ENCODE data around the gene PNLIPRP2. TPM values are rescaled to one million over a fixed set of nuclear protein-coding genes. Genes with fewer than 3 reads are reported as not detected.

The PNLIPRP2 gene
- total and polyA plus RNA-seq, 2 of the 4 experiments (the other 2 are of a cell fraction): not detected

DNA sequence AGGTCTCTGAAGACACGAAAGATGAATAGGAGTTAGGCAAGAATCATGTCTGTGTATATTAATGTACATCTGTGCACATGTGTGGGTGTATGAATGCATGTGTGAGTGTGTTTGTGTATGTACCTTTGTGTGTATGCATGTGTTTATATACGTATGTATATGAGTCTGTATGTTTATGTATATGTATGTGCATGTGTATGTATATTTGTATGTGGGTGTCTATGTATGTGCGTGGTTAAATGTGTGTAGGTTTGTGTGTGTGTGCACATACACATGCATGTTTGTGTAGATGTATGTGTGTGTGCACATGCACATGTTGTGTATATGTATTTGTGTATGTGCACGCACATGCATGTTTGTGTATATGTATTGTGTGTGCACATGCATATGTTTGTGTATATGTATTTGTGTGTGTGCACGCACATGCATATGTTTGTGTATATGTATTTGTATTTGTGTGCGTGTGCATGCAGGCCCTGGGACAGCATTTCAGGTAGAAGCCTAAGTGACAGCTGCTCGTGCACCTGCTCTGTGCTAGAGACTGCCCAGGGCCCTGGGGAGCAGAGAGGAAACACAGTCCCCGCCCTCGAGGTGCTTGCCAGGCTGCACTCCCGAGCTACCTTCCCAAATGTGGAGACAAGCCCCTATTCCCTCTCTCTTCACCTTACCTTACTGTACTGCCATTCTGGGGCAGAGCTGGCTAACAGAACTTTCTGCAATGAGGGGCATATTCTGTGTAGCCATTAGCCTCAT, 17.9 kb upstream of the PNLIPRP2 start:
- H3K79me1 ChIP-seq (ENCODE audit: low read depth in 1 of 2, low read length in 2 of 2): no peaks in the 10 kb centered on the region
- ChIA-PET CTCF (no interaction called here), POLR2A (ENCODE audit: unreplicated experiment) (no interaction called here)
- ATAC-seq (ENCODE audit: low read depth): no peak
- no peaks in the 10 kb centered on the region for H3K9me1 ChIP-seq (ENCODE audit: insufficient read depth, low read length)
- dilution Hi-C loops (cut with HindIII; ENCODE audit: low sequenced_read_pairs, unreplicated experiment): no loop called here
- H3K56ac ChIP-seq (ENCODE audit: extremely low read depth, insufficient read depth, low read length): no peak overlapping the region
- no peaks in the 10 kb centered on the region; the same call in 1 of the 2 replicates for H3K27me3 ChIP-seq (ENCODE audit: control insufficient read depth, insufficient read depth, low read length)
- no peaks in the 10 kb centered on the region for H3K36me3 ChIP-seq (ENCODE audit: control insufficient read depth, insufficient read depth, low read length)
- H4K5ac ChIP-seq (ENCODE audit: low read depth, low read length): no peak overlapping the region
- no peak overlapping the region for H2AFZ ChIP-seq (replicated peaks; ENCODE audit: low read length, poor library complexity)
- WGBS, 2 experiments (ENCODE audit: extremely low coverage in 2 of 2, insufficient read length in 1 of 2): 53% methylated on average over 8 of the region's 10 CpGs; no CpG with 5 or more reads in 1 of the 2 experiments
- no peak overlapping the region for H2BK15ac ChIP-seq (ENCODE audit: low read depth, low read length)
- H3K27ac ChIP-seq (ENCODE audit: insufficient read depth, low read length): no peak overlapping the region
- intact Hi-C loops (cut with micrococcal nuclease): no loop called here
- no peak overlapping the region for H3K18ac ChIP-seq (ENCODE audit: low read depth, low read length)
- H4K8ac ChIP-seq (ENCODE audit: low read depth in 2 of 2, low read length in 2 of 2): no peak overlapping the region
- no peak for TF ChIP-seq CEBPB (IDR thresholded peaks at IDR 0.05; ENCODE audit: low read depth, low read length)
- no peak for TF ChIP-seq CTCF (conservative IDR thresholded peaks at IDR 0.05; ENCODE audit: low read depth, low read length)
- TF ChIP-seq MAFK (IDR thresholded peaks at IDR 0.05; ENCODE audit: low read depth, low read length): no peak
- TF ChIP-seq ELK1 (IDR thresholded peaks at IDR 0.05; ENCODE audit: borderline replicate concordance, low read depth, low read length): no peak
- TF ChIP-seq MXI1 (IDR thresholded peaks at IDR 0.05; ENCODE audit: borderline replicate concordance, low read depth, low read length): no peak
- no peak for TF ChIP-seq MAZ (IDR thresholded peaks at IDR 0.05; ENCODE audit: borderline replicate concordance, low read depth, low read length)
- TF ChIP-seq NFE2L2 (IDR thresholded peaks at IDR 0.05; ENCODE audit: low read depth, low read length): no peak
- TF ChIP-seq CHD1 (IDR thresholded peaks at IDR 0.05; ENCODE audit: low read depth, low read length): no peak
- no peak for TF ChIP-seq RCOR1 (IDR thresholded peaks at IDR 0.05; ENCODE audit: insufficient replicate concordance, low read length)
- no peak for TF ChIP-seq BHLHE40 (IDR thresholded peaks at IDR 0.05; ENCODE audit: low read depth, low read length)
- TF ChIP-seq POLR2A (IDR thresholded peaks at IDR 0.05; ENCODE audit: low read depth, low read length): no peak
- TF ChIP-seq RAD21 (IDR thresholded peaks at IDR 0.05; ENCODE audit: low read length): no peak
- TF ChIP-seq USF2 (IDR thresholded peaks at IDR 0.05; ENCODE audit: low read depth, low read length): no peak
- TF ChIP-seq SMC3 (IDR thresholded peaks at IDR 0.05; ENCODE audit: low read depth, low read length): no peak
- no peak overlapping the region for H3K4ac ChIP-seq (ENCODE audit: low read depth, low read length)
- no peak for DNase-seq
- H2AK9ac ChIP-seq (replicated peaks; ENCODE audit: low read depth, low read length, poor library complexity): no peak overlapping the region
- H3K4me3 ChIP-seq (ENCODE audit: insufficient read depth, low read depth, low read length): no peak overlapping the region
- no peak overlapping the region for H2BK120ac ChIP-seq (ENCODE audit: low read depth, low read length)
- no peak overlapping the region for H3K4me2 ChIP-seq (ENCODE audit: low read depth, low read length)
- H2BK5ac ChIP-seq (ENCODE audit: low read depth, low read length, poor library complexity, severe bottlenecking): no peak overlapping the region
- no peak overlapping the region for H2BK20ac ChIP-seq (ENCODE audit: low read depth, low read length)
- no peaks in the 10 kb centered on the region for H3K4me1 ChIP-seq (ENCODE audit: control insufficient read depth, insufficient read depth, low read length)
- H3K14ac ChIP-seq (replicated peaks; ENCODE audit: low read depth, low read length): no peak overlapping the region
- H3K9me3 ChIP-seq (ENCODE audit: control insufficient read depth, insufficient read depth, low read length): no peaks in the 10 kb centered on the region
- no peak overlapping the region for H4K91ac ChIP-seq (ENCODE audit: insufficient read depth, low read depth, low read length)
- no peak overlapping the region for H3K9ac ChIP-seq (ENCODE audit: low read depth, low read length)
- no peaks in the 10 kb centered on the region for H4K20me1 ChIP-seq (ENCODE audit: insufficient read depth, low read length)
- in situ Hi-C loops (cut with MboI; ENCODE audit: low sequenced_read_pairs): no loop called here
- no peak overlapping the region for H3K23ac ChIP-seq (ENCODE audit: low read depth, low read length)
- no peak overlapping the region for H2AK5ac ChIP-seq (ENCODE audit: low read depth, low read length)
- no TSS peak for BruUV-seq (replicated peaks)

Data from IMR-90 (cell line).